Lower lobe of right lung (tissue), 2 donors: ENCODE results near the gene LMTK2. TPM values are rescaled to one million over a fixed set of nuclear protein-coding genes. Genes with fewer than 3 reads are reported as not detected.

Source experiments
- ATAC-seq, 2 donors: fragments of 200-7000 bp; cut with Tn5 transposase; one replicate each; pipeline ENCODE4 v1.9.1; 2020 to 2022; ENCODE audit warnings: mild to moderate bottlenecking in 2 of 2, moderate library complexity in 2 of 2
- DNase-seq: peaks from one replicate; pipeline ENCODE4 v3.0.0-alpha.2; 2020
- H3K27ac ChIP-seq: fragments of 200-600 bp; one replicate; pipeline ENCODE4 v1.8.0; 2022
- H3K27me3 ChIP-seq: fragments of 200-600 bp; one replicate; pipeline ENCODE4 v1.8.0; 2022; ENCODE audit warnings: low read depth
- H3K36me3 ChIP-seq: fragments of 200-600 bp; one replicate; pipeline ENCODE4 v1.8.0; 2022; ENCODE audit warnings: mild to moderate bottlenecking
- H3K4me1 ChIP-seq: fragments of 200-600 bp; one replicate; pipeline ENCODE4 v1.8.0; 2022
- H3K4me3 ChIP-seq: fragments of 200-600 bp; one replicate; pipeline ENCODE4 v1.8.0; 2022; ENCODE audit warnings: mild to moderate bottlenecking
- H3K9me3 ChIP-seq: fragments of 200-600 bp; one replicate; pipeline ENCODE4 v1.8.0; 2022
- CTCF ChIP-seq: fragments of 200-600 bp; IDR thresholded peaks from one replicate; pipeline ENCODE4 v1.8.0; 2022; ENCODE audit warnings: antibody characterized with exemption, mild to moderate bottlenecking
- intact Hi-C: fragments of 100-400 bp; cut with DNase I; formaldehyde crosslinking; loops from one replicate; pipeline ENCODE4 v1.11.0; 2022
- total RNA-seq: library from RNA; stranded (reverse); fragmentation: NEBNext Ultra II Directional; extraction: Animal tissue kit (Norgen Biotek cat#: 25700); gene quantifications from one replicate; pipeline ENCODE4 v1.2.1, GENCODE V29; 2021
- donor health status: DM: no; HTN: yes; CAD: no; lungs with severe emphysema.

Gene LMTK2
- total RNA-seq, 1 donor from 2014 or later: 24.5 TPM

GRCh38 chr7:98234429-98235147 is 127.9 kb downstream of the LMTK2 start:
- H3K9me3 ChIP-seq: no peaks in the 10 kb centered on the region
- H3K4me1 ChIP-seq: no peaks in the 10 kb centered on the region
- peaks cover 70% of the 10 kb centered on the region for H3K36me3 ChIP-seq
- no peak for TF ChIP-seq CTCF
- H3K27ac ChIP-seq: no peak overlapping the region
- no peaks in the 10 kb centered on the region for H3K27me3 ChIP-seq
- no peak for ATAC-seq
- intact Hi-C loops: no loop called here
- H3K4me3 ChIP-seq: no peak overlapping the region
- DNase-seq: no peak

DNA sequence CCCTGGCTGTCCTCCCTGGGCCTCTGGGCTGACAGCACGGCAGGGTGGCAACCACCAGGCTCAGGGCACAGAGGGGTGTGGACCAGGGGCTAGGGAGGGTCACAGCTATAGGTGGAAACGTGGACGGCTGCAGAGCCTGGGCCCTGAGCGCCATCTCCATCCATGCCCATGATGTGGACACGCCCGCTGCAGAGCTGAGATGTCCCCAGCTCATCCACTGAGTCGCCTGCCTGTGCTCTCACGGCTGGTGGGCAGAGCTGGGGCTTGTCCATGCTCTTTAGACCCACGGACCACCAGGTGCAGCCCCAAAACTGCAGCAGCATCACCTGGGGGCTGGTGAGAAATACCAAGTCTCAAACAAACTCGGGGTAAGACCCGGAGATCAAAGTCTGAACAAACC is 129.2 kb downstream of the LMTK2 start:
- intact Hi-C loops: no loop called here

GRCh38 chr7:98236355-98237185 is 129.9 kb downstream of the LMTK2 start:
- Histone ChIP-seq H3K27me3 (no peaks in the 10 kb centered on the region), H3K27ac (no peak overlapping the region), H3K9me3 (no peaks in the 10 kb centered on the region), H3K4me3 (no peak overlapping the region), H3K36me3 (peaks cover 74% of the 10 kb centered on the region), H3K4me1 (peaks cover 1% of the 10 kb centered on the region)
- DNase-seq: no peak
- TF ChIP-seq CTCF: no peak
- intact Hi-C loops: no loop called here
- ATAC-seq: no peak

More for the DNA sequence above, 129.2 kb downstream of the LMTK2 start:
- DNase-seq (no peak), ATAC-seq (no peak)
- peaks cover 74% of the 10 kb centered on the region for H3K36me3 ChIP-seq
- no peaks in the 10 kb centered on the region for H3K4me1 ChIP-seq
- H3K4me3 ChIP-seq: no peak overlapping the region
- H3K27me3 ChIP-seq: no peaks in the 10 kb centered on the region
- no peak overlapping the region for H3K27ac ChIP-seq
- H3K9me3 ChIP-seq: no peaks in the 10 kb centered on the region
- TF ChIP-seq CTCF: no peak

DNA sequence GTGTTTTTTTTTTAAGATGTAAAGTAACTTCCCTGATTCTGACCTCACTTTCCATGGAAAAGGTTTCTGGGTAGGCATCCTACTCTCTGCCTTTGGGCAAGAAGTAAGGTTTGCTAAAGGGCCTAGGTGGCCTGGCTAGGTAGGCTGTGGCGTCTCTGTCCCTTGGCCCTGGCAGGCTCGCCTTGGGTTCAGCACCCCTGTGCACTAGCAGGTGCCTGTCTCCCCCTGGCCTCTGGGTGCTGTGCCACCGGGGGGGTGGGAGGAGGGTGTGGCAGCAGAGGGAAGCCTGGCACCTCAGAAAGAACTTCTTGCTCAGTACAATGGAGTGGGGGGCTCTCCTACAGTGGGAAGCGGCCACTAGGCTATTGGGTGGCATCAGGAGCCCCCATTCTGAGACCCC is 131.4 kb downstream of the LMTK2 start:
- H3K4me3 ChIP-seq: no peak overlapping the region
- no peaks in the 10 kb centered on the region for H3K27me3 ChIP-seq
- peaks cover 60% of the 10 kb centered on the region for H3K36me3 ChIP-seq
- H3K27ac ChIP-seq: no peak overlapping the region
- H3K9me3 ChIP-seq: no peaks in the 10 kb centered on the region
- intact Hi-C loops: no loop called here
- DNase-seq (no peak), ATAC-seq (no peak)
- H3K4me1 ChIP-seq: peaks cover 4% of the 10 kb centered on the region
- no peak for TF ChIP-seq CTCF

DNA sequence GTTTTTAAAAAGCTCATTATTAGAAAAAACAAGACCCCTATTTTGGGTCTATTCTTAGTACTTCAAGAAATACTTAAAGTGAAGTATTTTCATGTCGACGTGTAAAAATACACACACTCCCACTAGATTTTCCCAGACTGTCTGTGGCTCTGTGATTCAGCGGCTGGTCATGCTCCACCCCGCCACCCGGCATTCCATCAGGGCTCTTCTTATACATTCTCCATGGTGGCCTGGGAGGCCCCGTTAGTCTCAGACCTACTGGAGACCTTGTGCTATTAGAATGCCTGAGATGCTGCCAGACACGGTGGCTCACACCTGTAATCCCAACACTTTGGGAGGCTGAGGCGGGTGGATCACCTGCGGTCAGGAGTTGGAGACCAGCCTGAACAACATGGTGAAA is 132.3 kb downstream of the LMTK2 start:
- intact Hi-C loops: no loop called here
- no peak for ATAC-seq

More for the DNA sequence above, 132.3 kb downstream of the LMTK2 start:
- no peak for TF ChIP-seq CTCF
- peaks cover 59% of the 10 kb centered on the region for H3K36me3 ChIP-seq
- H3K9me3 ChIP-seq: no peaks in the 10 kb centered on the region
- H3K4me3 ChIP-seq: no peak overlapping the region
- H3K27ac ChIP-seq: no peak overlapping the region
- DNase-seq: no peak
- H3K4me1 ChIP-seq: peaks cover 4% of the 10 kb centered on the region
- H3K27me3 ChIP-seq: no peaks in the 10 kb centered on the region
